Hepatocyte (in vitro differentiated cells): ENCODE data around the gene ZBTB16. TPM values are rescaled to one million over a fixed set of nuclear protein-coding genes. Genes with fewer than 3 reads are reported as not detected.

Source experiments
- DNase-seq: peaks from one replicate; pipeline ENCODE4 v3.0.0-alpha.2; 2016; ENCODE audit warnings: low spot score
- H2AFZ ChIP-seq: fragments of 200-600 bp; sonication (generic); 2 replicates; pipeline ENCODE4 v1.6.0; 2016; ENCODE audit warnings: antibody characterized with exemption, mild to moderate bottlenecking
- H3K27ac ChIP-seq: fragments of 200-600 bp; sonication (generic); 2 replicates; pipeline ENCODE4 v1.5.1; 2016; ENCODE audit warnings: mild to moderate bottlenecking
- H3K27me3 ChIP-seq: fragments of 200-600 bp; sonication (generic); 2 replicates; pipeline ENCODE4 v1.6.1; 2016
- H3K36me3 ChIP-seq: fragments of 200-600 bp; sonication (generic); replicated peaks from 2 replicates; pipeline ENCODE4 v1.5.1; 2016; ENCODE audit warnings: low read depth; ENCODE audit not compliant: insufficient read depth
- H3K4me1 ChIP-seq: fragments of 200-600 bp; sonication (generic); 2 replicates; pipeline ENCODE4 v1.5.1; 2016; ENCODE audit warnings: mild to moderate bottlenecking, moderate library complexity; ENCODE audit not compliant: insufficient read depth
- H3K4me2 ChIP-seq: fragments of 200-600 bp; sonication (generic); 2 replicates; pipeline ENCODE4 v1.6.0; 2016
- H3K4me3 ChIP-seq: fragments of 200-600 bp; sonication (generic); 2 replicates; pipeline ENCODE4 v1.5.1; 2016; ENCODE audit warnings: mild to moderate bottlenecking
- H3K79me2 ChIP-seq: fragments of 200-600 bp; sonication (generic); 2 replicates; pipeline ENCODE4 v1.6.0; 2017; ENCODE audit warnings: mild to moderate bottlenecking
- H3K9me2 ChIP-seq: fragments of 200-600 bp; sonication (generic); replicated peaks from 2 replicates; pipeline ENCODE4 v1.6.0; 2017; ENCODE audit warnings: mild to moderate bottlenecking; ENCODE audit not compliant: insufficient read depth
- H3K9me3 ChIP-seq: fragments of 200-600 bp; sonication (generic); 2 replicates; pipeline ENCODE4 v1.5.1; 2016; ENCODE audit warnings: low read depth, mild to moderate bottlenecking
- H4K20me1 ChIP-seq: fragments of 200-600 bp; sonication (generic); 2 replicates; pipeline ENCODE4 v1.6.0; 2016; ENCODE audit warnings: mild to moderate bottlenecking; ENCODE audit not compliant: insufficient read depth, poor library complexity, severe bottlenecking
- EZH2 ChIP-seq: fragments of 200-600 bp; sonication (generic); IDR thresholded peaks from 2 replicates; pipeline ENCODE4 v1.6.1; 2016; ENCODE audit warnings: antibody characterized with exemption, mild to moderate bottlenecking, borderline replicate concordance
- EZH2phosphoT487 ChIP-seq: fragments of 200-600 bp; sonication (generic); IDR thresholded peaks from one replicate; pipeline ENCODE4 v1.6.1; 2018; ENCODE audit warnings: antibody characterized with exemption, mild to moderate bottlenecking, low read depth, moderate library complexity; ENCODE audit not compliant: unreplicated experiment, severe bottlenecking
- WGBS: methylation state at CpG from one replicate; pipeline ENCODE4 v1.1.6; 2016; ENCODE audit warnings: low lambda C conversion rate; ENCODE audit errors: missing lambda C conversion rate; 5-methylcytosine and 5-hydroxymethylcytosine counted together
- polyA plus RNA-seq: library from polyadenylated mRNA; unstranded; fragments of >200 nt; fragmentation: Nextera tagmentation; extraction: Ambion mirVana; gene quantifications from 2 replicates; pipeline ENCODE4 v1.2.1, GENCODE V29; 2016
- total RNA-seq: library from RNA; depleted of rRNA; stranded (reverse); fragments of >200 nt; gene quantifications from 2 replicates; pipeline ENCODE4 v1.2.3, GENCODE V29; 2014
- TF ChIP-seq, protein P1 (sequence below): fragments of 200-600 bp; sonication (generic); IDR thresholded peaks from 2 replicates; pipeline ENCODE4 v1.5.1; 2016; ENCODE audit warnings: antibody characterized with exemption, mild to moderate bottlenecking; ENCODE audit not compliant: poor library complexity

The ZBTB16 gene
- total and polyA plus RNA-seq, 2 experiments from 2014 or later: 30.1 to 52.3 TPM

DNA sequence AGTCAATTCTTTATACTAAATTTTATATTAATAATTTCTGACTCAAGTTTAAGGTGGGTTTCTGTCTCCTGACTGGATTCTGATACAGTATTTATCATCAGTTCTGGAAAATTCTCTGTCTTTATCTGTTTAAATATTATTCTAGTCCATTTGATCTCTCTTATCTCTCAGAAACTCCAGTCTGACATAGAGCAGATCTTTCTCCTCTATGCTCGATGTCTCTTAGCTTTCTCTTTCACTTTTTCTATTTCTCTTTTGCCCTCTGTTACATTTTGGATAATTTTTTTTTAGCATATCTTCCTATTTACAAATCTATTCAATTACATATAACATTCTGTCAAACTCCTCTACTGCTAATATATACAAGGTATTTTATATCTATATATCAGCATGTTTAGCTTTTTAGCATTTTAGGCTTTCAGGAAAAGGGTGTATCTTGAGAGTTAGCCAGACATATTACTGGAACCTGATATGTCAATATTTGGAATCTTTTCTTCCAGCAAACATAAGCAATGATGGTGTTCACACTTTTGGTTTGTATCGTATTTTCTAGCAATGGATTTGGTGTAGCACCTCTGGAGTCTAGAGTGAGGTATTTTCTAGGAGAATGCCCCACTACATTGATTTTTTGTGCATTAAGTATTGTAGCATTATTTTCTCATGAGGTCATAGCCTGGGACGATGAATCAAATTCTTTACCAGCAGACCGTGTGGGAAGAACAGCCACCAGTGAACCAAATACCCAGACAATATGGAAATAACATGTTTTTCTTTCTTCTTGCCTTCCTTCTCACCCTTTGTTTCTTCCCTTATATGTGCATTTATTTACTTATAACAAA lies 232.6 kb downstream of the ZBTB16 start:
- Histone ChIP-seq H3K9me2 (no peaks in the 10 kb centered on the region), H3K4me2 (peak overlapping the region; percentile 60), H3K27ac (peak overlapping the region; percentile 27), H3K27me3 (no peaks in the 10 kb centered on the region), H3K36me3 (no peaks in the 10 kb centered on the region), H3K9me3 (no peaks in the 10 kb centered on the region), H2AFZ (peak overlapping the region; percentile 8), H3K4me3 (no peak overlapping the region), H3K4me1 (peaks cover 7% of the 10 kb centered on the region), H3K79me2 (no peaks in the 10 kb centered on the region), H4K20me1 (no peaks in the 10 kb centered on the region)
- WGBS: 24% methylated on average over 4 of the region's 4 CpGs
- no peak for DNase-seq
- TF ChIP-seq EZH2 (no peak), EZH2phosphoT487 (no peak)
- TF ChIP-seq, protein P1, sequence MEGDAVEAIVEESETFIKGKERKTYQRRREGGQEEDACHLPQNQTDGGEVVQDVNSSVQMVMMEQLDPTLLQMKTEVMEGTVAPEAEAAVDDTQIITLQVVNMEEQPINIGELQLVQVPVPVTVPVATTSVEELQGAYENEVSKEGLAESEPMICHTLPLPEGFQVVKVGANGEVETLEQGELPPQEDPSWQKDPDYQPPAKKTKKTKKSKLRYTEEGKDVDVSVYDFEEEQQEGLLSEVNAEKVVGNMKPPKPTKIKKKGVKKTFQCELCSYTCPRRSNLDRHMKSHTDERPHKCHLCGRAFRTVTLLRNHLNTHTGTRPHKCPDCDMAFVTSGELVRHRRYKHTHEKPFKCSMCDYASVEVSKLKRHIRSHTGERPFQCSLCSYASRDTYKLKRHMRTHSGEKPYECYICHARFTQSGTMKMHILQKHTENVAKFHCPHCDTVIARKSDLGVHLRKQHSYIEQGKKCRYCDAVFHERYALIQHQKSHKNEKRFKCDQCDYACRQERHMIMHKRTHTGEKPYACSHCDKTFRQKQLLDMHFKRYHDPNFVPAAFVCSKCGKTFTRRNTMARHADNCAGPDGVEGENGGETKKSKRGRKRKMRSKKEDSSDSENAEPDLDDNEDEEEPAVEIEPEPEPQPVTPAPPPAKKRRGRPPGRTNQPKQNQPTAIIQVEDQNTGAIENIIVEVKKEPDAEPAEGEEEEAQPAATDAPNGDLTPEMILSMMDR: no peak

DNA sequence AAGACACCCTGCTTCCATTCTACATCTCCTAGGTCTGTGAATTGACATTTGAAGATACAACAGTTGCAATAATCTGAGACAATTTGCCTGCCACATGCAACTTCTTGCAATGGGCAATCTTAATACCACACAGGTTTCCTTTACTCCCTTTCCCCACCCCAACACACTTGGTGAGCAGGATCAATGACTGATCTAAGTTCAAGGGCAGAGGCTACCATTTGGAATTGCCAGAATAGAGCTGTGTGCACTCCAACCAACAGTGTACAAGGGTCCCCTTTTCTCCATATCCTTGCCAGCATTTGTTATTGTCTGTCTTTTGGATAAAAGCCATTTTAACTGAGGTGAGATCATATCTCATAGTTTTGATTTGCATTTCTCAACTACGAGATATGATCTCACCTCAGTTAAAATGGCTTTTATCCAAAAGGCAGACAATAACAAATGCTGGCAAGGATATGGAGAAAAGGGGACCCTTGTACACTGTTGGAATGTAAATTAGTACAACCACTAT lies 233.7 kb downstream of the ZBTB16 start:
- no peaks in the 10 kb centered on the region for H3K9me3 ChIP-seq
- no peak overlapping the region for H3K4me2 ChIP-seq
- H3K79me2 ChIP-seq: no peaks in the 10 kb centered on the region
- peaks cover 7% of the 10 kb centered on the region for H3K4me1 ChIP-seq
- TF ChIP-seq, protein P1: no peak
- TF ChIP-seq EZH2phosphoT487: no peak
- no peak for TF ChIP-seq EZH2
- H3K27me3 ChIP-seq: no peaks in the 10 kb centered on the region
- 93% methylated on average over 1 of the region's 1 CpG for WGBS
- H3K36me3 ChIP-seq: no peaks in the 10 kb centered on the region
- H3K4me3 ChIP-seq: no peak overlapping the region
- no peak overlapping the region for H3K27ac ChIP-seq
- H2AFZ ChIP-seq: no peak overlapping the region
- no peaks in the 10 kb centered on the region for H3K9me2 ChIP-seq
- DNase-seq: no peak
- H4K20me1 ChIP-seq: no peaks in the 10 kb centered on the region

DNA sequence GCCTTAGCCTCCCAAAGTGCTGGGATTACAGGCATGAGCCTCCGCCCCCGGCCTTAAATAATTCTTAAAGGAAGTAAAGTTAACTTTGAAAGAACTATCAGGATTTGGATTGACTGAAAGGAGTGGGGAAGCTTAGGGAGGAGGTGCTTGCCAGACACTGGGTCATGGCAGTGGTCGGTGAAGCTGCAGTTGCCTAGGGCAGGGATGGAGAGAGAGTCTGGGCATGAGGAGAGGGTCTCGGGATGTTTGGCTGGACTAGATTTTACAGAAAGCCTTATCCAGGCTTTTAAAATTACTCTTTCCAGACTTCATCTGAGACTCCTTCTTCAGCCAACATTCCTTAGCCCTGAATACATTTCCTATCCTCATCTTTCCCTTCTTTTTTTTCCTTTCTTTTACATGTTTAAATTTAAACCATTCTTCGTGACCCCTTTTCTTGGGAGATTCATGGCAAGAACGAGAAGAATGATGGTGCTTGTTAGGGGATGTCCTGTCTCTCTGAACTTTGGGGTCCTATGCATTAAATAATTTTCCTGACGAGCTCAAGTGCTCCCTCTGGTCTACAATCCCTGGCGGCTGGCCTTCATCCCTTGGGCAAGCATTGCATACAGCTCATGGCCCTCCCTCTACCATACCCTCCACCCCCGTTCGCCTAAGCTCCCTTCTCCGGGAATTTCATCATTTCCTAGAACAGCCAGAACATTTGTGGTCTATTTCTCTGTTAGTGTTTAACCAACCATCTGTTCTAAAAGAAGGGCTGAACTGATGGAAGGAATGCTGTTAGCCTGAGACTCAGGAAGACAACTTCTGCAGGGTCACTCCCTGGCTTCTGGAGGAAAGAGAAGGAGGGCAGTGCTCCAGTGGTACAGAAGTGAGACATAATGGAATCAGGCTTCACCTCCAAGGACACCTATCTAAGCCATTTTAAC lies 236.4 kb downstream of the ZBTB16 start, which contains the start of gene NNMT:
TSS of gene NNMT (plus strand) at position 724 of the 929 bp plus-strand sequence. CDS start at position 882, 158 bp downstream.
- Histone ChIP-seq H3K4me2 (peak within 1 kb of the TSS; percentile 28), H2AFZ (no peak within 1 kb of the TSS), H3K9me2 (no peaks in the 10 kb centered on the region), H3K4me1 (peaks cover 7% of the 10 kb centered on the region), H3K4me3 (peak within 1 kb of the TSS; percentile 12), H3K79me2 (no peaks in the 10 kb centered on the region), H3K9me3 (no peaks in the 10 kb centered on the region), H3K36me3 (no peaks in the 10 kb centered on the region), H3K27me3 (no peaks in the 10 kb centered on the region), H4K20me1 (no peaks in the 10 kb centered on the region), H3K27ac (peak within 1 kb of the TSS; percentile 92)
- 66% methylated on average over 11 of the region's 11 CpGs for WGBS
- TF ChIP-seq EZH2phosphoT487: no peak
- TF ChIP-seq EZH2: no peak
- TF ChIP-seq, protein P1: no peak
- DNase-seq: peak; percentile 75
